GM13976 (cell line): Measurements from ENCODE around the gene CARD11.

Experiments used
- DNase-seq: peaks from one replicate; pipeline ENCODE4 v3.0.0; 2012; ENCODE audit warnings: low spot score
- in situ Hi-C: fragments of 300-500 bp; cut with MboI; formaldehyde crosslinking; loops from one replicate; pipeline ENCODE4 v1.12.0; 2022; ENCODE audit warnings: low sequenced_read_pairs, mixed read lengths, inconsistent platforms; ENCODE audit not compliant: unreplicated experiment
- TF ChIP-seq, protein P1 (sequence below): IDR thresholded peaks from 2 replicates; pipeline ENCODE4 v1.5.1; 2012; ENCODE audit warnings: borderline replicate concordance, mild to moderate bottlenecking; ENCODE audit not compliant: insufficient read depth; ENCODE audit errors: extremely low read depth, missing control alignments, control extremely low read depth

CARD11 gene

GRCh38 chr7:2966466-2967078 lies 77.1 kb downstream of the CARD11 start:
- TF ChIP-seq, protein P1, sequence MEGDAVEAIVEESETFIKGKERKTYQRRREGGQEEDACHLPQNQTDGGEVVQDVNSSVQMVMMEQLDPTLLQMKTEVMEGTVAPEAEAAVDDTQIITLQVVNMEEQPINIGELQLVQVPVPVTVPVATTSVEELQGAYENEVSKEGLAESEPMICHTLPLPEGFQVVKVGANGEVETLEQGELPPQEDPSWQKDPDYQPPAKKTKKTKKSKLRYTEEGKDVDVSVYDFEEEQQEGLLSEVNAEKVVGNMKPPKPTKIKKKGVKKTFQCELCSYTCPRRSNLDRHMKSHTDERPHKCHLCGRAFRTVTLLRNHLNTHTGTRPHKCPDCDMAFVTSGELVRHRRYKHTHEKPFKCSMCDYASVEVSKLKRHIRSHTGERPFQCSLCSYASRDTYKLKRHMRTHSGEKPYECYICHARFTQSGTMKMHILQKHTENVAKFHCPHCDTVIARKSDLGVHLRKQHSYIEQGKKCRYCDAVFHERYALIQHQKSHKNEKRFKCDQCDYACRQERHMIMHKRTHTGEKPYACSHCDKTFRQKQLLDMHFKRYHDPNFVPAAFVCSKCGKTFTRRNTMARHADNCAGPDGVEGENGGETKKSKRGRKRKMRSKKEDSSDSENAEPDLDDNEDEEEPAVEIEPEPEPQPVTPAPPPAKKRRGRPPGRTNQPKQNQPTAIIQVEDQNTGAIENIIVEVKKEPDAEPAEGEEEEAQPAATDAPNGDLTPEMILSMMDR: no peak
- in situ Hi-C loops: no loop called here
- DNase-seq: no peak

GRCh38 chr7:2965745-2966270 lies 77.9 kb downstream of the CARD11 start:
- no peak for DNase-seq
- TF ChIP-seq, protein P1: no peak
- in situ Hi-C loops: no loop called here

GRCh38 chr7:2965301-2965700 lies 78.4 kb downstream of the CARD11 start:
- DNase-seq: no peak
- in situ Hi-C loops: no loop called here

GRCh38 chr7:2964208-2964607 lies 79.5 kb downstream of the CARD11 start:
- TF ChIP-seq, protein P1: no peak
- in situ Hi-C loops: no loop called here
- DNase-seq: no peak

More at GRCh38 chr7:2965301-2965700, 78.4 kb downstream of the CARD11 start:
- TF ChIP-seq, protein P1: no peak

GRCh38 chr7:2962865-2963264 lies 80.8 kb downstream of the CARD11 start:
- TF ChIP-seq, protein P1: no peak
- no peak for DNase-seq
- in situ Hi-C loops: no loop called here

DNA sequence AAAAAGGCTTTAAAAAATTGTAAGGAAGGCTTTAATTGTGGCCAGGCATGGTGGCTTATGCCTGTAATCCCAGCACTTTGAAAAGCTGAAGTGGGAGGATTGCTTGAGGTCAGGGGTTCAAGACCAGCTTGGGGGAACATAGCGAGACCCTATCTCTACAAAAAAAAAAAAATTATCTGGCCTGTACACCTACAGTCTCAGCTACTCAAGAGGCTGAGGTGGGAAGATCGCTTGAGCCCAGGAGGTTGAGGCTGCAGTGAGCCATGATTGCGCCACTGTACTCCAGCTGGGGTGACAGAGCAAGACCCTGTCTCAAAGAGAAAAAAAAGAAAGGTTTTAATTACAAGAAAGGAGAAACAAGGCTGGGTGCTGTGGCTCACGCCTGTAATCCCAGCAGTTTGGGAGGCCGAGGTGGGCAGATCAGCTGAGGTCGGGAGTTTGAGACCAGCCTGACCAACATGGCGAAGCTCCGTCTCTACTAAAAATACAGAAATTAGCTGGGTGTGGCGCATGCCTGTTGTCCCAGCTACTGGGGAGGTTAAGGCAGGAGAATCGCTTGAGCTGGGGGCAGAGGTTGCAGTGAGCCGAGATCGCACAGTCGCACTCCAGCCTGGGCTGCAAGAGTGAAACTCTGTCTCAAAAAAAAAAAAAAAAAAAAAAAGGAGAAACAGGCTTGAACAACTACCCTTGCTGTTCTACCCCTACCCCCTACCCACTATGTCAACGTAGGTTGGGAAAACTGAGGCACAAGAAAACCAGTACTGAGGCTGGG lies 83.7 kb downstream of the CARD11 start:
- TF ChIP-seq, protein P1: no peak
- in situ Hi-C loops: no loop called here
- DNase-seq: no peak
